Neural progenitor cell (in vitro differentiated cells): Measurements from ENCODE around the gene TMEM266.

Experiments used
- EZH2 ChIP-seq: fragments of 200-600 bp; sonication (generic); IDR thresholded peaks from 2 replicates; pipeline ENCODE4 v1.6.1; 2017; ENCODE audit warnings: antibody characterized with exemption, mild to moderate bottlenecking, moderate library complexity
- TF ChIP-seq, protein P1 (sequence below): fragments of 200-600 bp; sonication (generic); IDR thresholded peaks from 2 replicates; pipeline ENCODE4 v1.5.1; 2017; ENCODE audit warnings: antibody characterized with exemption, mild to moderate bottlenecking

DNA sequence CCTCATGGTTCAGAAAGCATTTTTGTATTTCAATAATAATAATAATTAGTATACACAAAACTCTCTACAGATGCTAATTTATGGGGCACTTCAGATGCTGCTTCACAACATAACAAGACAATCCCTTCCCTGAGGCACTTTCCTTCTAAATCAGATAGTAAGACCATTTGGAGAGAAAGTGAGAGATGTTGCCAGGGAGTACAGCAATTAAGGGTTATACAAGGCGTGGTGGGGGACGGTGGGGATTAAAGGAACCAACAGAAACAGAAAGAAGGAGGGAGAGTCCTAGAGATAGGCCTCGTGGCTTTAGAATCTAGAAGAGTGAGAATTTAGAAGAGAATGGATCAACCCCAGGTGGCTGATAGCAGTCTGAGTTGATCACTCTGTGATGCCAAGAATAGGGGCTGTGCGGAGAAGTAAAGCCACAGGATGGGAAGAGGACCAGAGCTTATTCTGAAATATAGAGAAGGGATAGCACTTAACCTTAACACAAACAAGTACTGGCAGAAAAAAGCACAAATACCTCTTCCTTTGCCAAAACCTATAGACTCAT is 174.6 kb downstream of the TMEM266 start:
- TF ChIP-seq, protein P1, sequence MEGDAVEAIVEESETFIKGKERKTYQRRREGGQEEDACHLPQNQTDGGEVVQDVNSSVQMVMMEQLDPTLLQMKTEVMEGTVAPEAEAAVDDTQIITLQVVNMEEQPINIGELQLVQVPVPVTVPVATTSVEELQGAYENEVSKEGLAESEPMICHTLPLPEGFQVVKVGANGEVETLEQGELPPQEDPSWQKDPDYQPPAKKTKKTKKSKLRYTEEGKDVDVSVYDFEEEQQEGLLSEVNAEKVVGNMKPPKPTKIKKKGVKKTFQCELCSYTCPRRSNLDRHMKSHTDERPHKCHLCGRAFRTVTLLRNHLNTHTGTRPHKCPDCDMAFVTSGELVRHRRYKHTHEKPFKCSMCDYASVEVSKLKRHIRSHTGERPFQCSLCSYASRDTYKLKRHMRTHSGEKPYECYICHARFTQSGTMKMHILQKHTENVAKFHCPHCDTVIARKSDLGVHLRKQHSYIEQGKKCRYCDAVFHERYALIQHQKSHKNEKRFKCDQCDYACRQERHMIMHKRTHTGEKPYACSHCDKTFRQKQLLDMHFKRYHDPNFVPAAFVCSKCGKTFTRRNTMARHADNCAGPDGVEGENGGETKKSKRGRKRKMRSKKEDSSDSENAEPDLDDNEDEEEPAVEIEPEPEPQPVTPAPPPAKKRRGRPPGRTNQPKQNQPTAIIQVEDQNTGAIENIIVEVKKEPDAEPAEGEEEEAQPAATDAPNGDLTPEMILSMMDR, result no peak
- no peak for TF ChIP-seq EZH2
